ENCODE data around the gene PIGZ. TPM values are rescaled to one million over a fixed set of nuclear protein-coding genes. Genes with fewer than 3 reads are reported as not detected.

PIGZ gene
- total RNA-seq, 6 experiments from 2014 or later = 2.9 to 4.3 (median 3.7) TPM

DNA sequence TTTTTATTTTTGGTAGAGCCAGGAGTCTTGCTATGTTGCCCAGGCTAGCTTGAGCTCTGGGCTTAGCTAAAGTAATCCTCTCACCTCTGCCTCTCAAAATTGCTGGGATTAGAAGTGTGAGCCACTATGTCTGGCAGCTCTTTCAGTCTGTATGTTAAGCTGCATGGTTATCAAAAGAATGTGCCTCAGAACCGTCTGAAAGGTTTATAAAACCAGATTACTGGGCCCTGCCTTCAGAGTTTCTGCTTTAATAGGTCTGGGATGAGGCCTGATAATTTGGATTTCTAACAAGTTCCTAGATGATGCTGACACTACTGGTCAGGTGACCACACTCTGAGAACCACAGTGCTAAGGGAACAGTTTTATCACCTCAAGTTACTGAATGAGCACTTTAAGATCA lies 66.3 kb downstream of the PIGZ start:
- peaks cover 1% of the 10 kb centered on the region; the same call in 1 of the 2 replicates for H3K27me3 Mint-ChIP-seq (ENCODE audit: insufficient read depth)
- DNase-seq = no peak
- no peaks in the 10 kb centered on the region for H3K9me3 Mint-ChIP-seq
- no peaks in the 10 kb centered on the region for H3K4me1 Mint-ChIP-seq (ENCODE audit: low read depth)
- H3K4me3 Mint-ChIP-seq = no peak overlapping the region
- TF ChIP-seq, protein P1, sequence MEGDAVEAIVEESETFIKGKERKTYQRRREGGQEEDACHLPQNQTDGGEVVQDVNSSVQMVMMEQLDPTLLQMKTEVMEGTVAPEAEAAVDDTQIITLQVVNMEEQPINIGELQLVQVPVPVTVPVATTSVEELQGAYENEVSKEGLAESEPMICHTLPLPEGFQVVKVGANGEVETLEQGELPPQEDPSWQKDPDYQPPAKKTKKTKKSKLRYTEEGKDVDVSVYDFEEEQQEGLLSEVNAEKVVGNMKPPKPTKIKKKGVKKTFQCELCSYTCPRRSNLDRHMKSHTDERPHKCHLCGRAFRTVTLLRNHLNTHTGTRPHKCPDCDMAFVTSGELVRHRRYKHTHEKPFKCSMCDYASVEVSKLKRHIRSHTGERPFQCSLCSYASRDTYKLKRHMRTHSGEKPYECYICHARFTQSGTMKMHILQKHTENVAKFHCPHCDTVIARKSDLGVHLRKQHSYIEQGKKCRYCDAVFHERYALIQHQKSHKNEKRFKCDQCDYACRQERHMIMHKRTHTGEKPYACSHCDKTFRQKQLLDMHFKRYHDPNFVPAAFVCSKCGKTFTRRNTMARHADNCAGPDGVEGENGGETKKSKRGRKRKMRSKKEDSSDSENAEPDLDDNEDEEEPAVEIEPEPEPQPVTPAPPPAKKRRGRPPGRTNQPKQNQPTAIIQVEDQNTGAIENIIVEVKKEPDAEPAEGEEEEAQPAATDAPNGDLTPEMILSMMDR (IDR thresholded peaks at IDR 0.05) = no peak
- H3K27ac Mint-ChIP-seq = no peak overlapping the region
- peaks cover 36% of the 10 kb centered on the region for H3K36me3 Mint-ChIP-seq (ENCODE audit: low read depth)

DNA sequence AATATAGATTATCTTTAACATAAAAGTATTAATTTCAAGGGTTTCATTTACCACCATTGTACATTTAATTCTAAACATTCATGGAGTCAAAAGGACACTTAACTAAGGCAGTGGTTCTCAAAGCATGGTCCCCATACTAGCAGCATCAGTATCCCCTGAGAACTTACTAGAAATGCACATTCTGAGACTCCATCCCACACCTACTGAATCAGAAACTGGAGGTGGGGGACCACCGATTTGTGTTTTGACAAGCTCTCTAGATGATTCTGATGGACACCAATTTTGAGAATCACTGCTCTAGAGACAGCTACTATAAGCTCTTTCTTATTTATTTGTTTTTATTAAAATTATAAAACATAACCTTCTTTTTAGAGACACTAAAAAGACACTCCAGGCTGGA lies 66.9 kb downstream of the PIGZ start:
- Mint-ChIP-seq H3K9me3 (no peaks in the 10 kb centered on the region), H3K4me3 (no peak overlapping the region), H3K27me3 (ENCODE audit: insufficient read depth) (no peaks in the 10 kb centered on the region), H3K4me1 (ENCODE audit: low read depth) (no peaks in the 10 kb centered on the region), H3K27ac (no peak overlapping the region), H3K36me3 (ENCODE audit: low read depth) (peaks cover 33% of the 10 kb centered on the region)
- no peak for DNase-seq
- TF ChIP-seq, protein P1 (IDR thresholded peaks at IDR 0.05) = no peak

Other genes with a start within 250 kb of the PIGZ start
- 10 to 100 TPM; 63.9 to 78.0 (median 69.4) TPM for gene PAK2, start 229.0 kb downstream of the PIGZ start, total RNA-seq (2021; fragmentation: NEBNext Ultra II Directional; extraction: Animal tissue kit (Norgen Biotek cat#: 25700))
- 10 to 100 TPM; 25.2 to 33.0 (median 29.1) TPM for gene SENP5, start 100.9 kb downstream of the PIGZ start, total RNA-seq (2021; fragmentation: NEBNext Ultra II Directional; extraction: Animal tissue kit (Norgen Biotek cat#: 25700))
- 10 to 100 TPM; 73.6 to 82.2 (median 76.3) TPM for gene NCBP2, start 26.3 kb downstream of the PIGZ start, total RNA-seq (2021; fragmentation: NEBNext Ultra II Directional; extraction: Animal tissue kit (Norgen Biotek cat#: 25700))
- gene MELTF, start 61.0 kb upstream of the PIGZ start, total RNA-seq (2021; fragmentation: NEBNext Ultra II Directional; extraction: Animal tissue kit (Norgen Biotek cat#: 25700)) = 1 to 10 TPM; 1.1 to 3.8 (median 2.5) TPM